Posterior vena cava (tissue), 2 donors: ENCODE data around the gene GALNT14. TPM values are rescaled to one million over a fixed set of nuclear protein-coding genes. Genes with fewer than 3 reads are reported as not detected.

ENCODE experiments used
- total RNA-seq, 2 donors: library from RNA; stranded (reverse); fragmentation: NEBNext Ultra II Directional; extraction: Animal tissue kit (Norgen Biotek cat#: 25700); gene quantifications; one replicate each; pipeline ENCODE4 v1.2.1, GENCODE V29; 2021
- donor health status: DM: yes; HTN: yes; CAD: no.
- donor health status: DM: yes; HTN: yes; CAD: no.

Gene GALNT14
- total RNA-seq, 2 donors from 2014 or later: 1.1 TPM

Other genes with a start within 250 kb of the GALNT14 start
- under 1 TPM; 0.09 to 0.14 TPM for gene CAPN14, start 79.1 kb upstream of the GALNT14 start, total RNA-seq
- gene EHD3, start 95.7 kb upstream of the GALNT14 start, total RNA-seq: 10 to 100 TPM; 17.4 to 28.7 TPM